Endometrial microvascular endothelial cells (primary cell): Measurements from ENCODE around the gene GPLD1. TPM values are rescaled to one million over a fixed set of nuclear protein-coding genes. Genes with fewer than 3 reads are reported as not detected.
"Not testable (repeated sequence)": the region's sequence is repeated elsewhere in the genome, so short reads cannot be mapped to it uniquely, and the experiment has no call there.

Experiments used
- in situ Hi-C: cut with HindIII; loops from 2 replicates; pipeline ENCODE4 v1.10.0; 2017; ENCODE audit warnings: low sequenced_read_pairs, low pct_unique_long_range_greater_than_20kb; ENCODE audit errors: inconsistent ontology term
- total RNA-seq: library from RNA; depleted of rRNA; stranded (reverse); fragments of >200 nt; gene quantifications from one replicate; pipeline ENCODE4 v1.2.3, GENCODE V29; 2015; ENCODE audit errors: inconsistent ontology term

GPLD1 gene, protein sequence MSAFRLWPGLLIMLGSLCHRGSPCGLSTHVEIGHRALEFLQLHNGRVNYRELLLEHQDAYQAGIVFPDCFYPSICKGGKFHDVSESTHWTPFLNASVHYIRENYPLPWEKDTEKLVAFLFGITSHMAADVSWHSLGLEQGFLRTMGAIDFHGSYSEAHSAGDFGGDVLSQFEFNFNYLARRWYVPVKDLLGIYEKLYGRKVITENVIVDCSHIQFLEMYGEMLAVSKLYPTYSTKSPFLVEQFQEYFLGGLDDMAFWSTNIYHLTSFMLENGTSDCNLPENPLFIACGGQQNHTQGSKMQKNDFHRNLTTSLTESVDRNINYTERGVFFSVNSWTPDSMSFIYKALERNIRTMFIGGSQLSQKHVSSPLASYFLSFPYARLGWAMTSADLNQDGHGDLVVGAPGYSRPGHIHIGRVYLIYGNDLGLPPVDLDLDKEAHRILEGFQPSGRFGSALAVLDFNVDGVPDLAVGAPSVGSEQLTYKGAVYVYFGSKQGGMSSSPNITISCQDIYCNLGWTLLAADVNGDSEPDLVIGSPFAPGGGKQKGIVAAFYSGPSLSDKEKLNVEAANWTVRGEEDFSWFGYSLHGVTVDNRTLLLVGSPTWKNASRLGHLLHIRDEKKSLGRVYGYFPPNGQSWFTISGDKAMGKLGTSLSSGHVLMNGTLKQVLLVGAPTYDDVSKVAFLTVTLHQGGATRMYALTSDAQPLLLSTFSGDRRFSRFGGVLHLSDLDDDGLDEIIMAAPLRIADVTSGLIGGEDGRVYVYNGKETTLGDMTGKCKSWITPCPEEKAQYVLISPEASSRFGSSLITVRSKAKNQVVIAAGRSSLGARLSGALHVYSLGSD
- total RNA-seq: not detected

DNA sequence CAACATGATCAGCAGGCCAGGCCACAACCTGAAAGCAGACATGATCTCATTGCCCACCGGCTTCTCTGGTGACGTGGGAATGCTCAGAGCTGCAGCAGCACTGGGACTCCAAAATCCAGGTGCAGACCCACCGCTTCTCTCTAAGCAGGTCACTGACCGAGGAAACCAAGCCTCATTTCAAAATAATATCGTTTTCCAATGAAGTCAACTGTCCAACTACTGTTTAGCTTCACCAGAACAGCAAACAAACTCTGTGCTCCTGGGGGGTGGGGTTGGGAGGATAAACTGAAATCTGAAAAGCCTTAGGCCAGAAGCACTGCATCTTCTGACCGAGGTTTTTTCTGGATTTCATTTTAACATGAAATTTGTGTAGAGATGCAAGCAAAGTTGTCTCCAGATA is at the start of gene GPLD1:
TSS of gene GPLD1 (minus strand) at position 109 of the 400 bp plus-strand sequence. CDS start at position 42, 67 bp downstream.
- in situ Hi-C loops: no loop called here

- in situ Hi-C loops: no loop called here
These were observed 48.5 kb upstream of the GPLD1 start for GRCh38 chr6:24537771-24538385.

GRCh38 chr6:24537082-24537699 is 47.8 kb upstream of the GPLD1 start:
- in situ Hi-C loops: no loop called here

DNA sequence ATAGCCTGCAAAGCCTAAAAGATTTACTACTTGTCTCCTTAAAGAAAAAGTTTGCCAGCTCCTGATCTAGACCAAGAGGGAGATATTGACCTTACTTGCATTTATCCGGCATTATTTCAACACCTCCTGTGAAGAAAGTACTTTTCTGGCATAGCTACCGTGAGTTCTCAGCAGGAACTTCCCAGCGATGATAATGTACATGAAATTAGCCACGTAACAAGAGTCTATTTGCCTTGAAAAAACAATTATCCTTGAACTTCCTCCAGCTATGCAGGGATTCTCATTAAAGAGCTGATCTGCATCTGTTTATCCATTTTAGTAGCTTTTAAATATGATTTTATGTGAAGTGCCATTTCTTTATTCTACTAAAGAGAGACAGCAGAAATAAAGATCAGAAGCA is 47.1 kb upstream of the GPLD1 start:
- in situ Hi-C loops: no loop called here

DNA sequence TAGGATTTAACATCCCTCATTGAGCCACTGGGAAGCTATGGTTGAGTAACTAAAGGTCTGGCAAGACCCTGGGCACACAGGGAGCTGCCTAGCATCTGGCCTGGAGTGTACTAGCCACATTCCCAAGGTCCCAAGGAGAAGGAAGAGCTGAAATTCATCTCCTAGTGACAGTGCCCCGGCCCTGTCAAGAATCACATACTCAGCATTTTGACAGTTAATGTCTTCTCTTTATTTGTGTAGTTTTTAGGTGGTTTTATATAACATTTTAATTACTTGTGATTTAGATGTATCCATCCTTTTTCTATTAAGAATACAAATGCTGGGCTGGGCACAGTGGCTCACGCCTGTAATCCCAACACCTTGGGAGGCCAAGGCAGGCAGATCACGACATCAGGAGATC is 45.8 kb upstream of the GPLD1 start:
- in situ Hi-C loops: no loop called here

DNA sequence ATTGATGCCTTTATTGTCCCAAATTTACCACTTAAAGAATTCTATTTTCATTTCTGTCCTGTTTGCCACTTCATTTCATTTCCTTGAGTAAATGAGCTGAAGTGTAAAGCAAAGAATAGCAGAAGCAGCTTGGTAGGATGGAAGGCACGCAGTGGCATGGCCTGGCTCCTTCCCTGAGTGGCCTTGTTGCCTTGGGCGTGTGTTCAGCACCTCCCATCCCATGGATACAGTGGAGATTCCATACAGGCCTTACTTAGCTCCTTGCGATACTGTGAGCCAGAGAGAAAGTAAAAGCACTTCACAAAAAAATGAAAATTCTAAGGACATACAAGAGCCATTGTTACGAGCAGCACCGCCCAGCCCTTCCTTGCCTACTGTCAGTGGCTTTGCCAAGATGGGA is 45.0 kb upstream of the GPLD1 start:
- in situ Hi-C loops: no loop called here

GRCh38 chr6:24529985-24530384 is 40.6 kb upstream of the GPLD1 start:
- in situ Hi-C loops: no loop called here

GRCh38 chr6:24524805-24525204 is 35.4 kb upstream of the GPLD1 start:
- in situ Hi-C loops: no loop called here

GRCh38 chr6:24524329-24524728 is 35.0 kb upstream of the GPLD1 start:
- in situ Hi-C loops: no loop called here

DNA sequence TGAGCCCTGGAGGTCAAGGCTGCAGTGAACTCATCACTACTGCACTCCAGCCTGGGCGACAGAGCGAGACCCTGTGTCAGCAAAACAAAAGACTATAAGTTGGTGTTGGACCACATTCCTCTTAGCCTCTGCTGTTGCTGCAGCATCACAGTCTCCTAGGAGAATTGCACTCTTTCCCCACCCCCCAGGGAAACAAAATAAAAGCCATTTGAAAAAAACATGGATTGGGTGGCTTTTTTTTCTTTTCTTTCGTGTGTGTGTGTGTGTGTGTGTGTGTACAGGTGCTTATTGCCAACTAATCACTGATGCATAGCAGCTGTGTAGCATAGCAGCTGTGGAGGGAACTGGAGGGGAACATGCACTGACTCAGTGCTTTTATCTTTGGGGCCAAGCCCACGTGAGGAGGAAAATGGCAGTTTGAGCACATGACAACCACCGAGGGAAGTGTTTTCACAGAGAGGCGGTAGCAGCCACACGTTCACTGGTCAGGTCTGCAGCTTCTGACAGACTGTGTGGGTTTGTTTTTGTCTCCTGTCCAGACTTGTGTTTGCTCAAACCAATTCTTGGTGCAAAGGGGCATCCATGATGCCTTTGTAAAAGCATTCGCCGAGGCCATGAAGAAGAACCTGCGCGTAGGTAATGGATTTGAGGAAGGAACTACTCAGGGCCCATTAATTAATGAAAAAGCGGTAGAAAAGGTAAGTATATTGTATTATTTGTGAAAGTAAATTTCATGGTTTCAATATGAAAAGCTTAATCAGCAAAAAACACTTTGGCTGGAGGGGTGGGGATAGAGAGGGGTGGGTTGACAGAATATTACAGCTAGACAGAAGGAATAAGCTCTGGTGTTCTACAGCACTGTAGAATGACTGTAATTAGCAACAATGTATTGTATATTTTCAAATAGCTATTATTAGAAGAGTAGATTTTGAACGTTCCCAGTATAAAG is 33.1 kb upstream of the GPLD1 start:
- in situ Hi-C loops: no loop called here

GRCh38 chr6:24520929-24521546 is 31.7 kb upstream of the GPLD1 start:
- in situ Hi-C loops: no loop called here

DNA sequence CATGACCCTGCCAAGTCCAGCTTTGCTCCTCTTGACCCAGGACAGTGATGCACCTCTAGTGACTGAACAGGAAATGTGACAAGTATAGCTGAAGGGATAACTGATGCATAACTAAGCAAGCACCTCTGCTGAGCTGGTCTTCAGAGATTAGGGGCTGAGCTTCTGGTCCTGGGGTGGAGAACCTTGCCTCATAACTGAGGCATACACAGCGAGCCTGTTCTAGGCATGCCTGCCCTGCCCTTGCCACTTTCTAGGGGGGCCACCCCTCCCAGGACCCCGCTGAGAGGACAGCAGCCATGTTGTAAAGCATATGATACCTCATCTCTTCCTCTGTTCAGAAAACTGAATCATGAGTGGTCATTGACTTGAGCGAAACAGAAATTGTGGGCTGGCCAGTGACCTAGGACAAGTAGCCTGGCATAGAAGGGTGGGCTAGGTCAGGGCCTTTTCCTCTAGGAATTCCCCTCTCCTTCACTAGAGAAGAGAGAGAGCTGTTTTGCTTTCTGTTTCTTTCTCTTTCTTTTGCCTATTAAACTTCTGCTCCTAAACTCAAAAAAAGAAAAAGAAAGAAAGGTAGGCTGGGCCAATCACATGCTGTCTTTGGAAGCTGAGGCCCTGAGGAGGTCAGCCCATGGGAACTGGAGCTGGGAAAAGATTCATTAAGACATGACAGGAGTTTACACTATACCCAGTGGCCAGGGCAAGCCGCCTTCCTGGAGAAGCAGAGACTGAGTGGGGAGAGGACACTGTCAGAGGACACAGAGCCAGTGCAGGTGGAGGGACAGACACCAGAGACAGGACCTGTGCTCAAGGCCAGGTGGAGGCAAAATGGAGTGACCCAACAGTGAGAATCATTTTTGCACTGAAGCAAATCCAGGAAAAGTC is 28.5 kb upstream of the GPLD1 start:
- in situ Hi-C loops: no loop called here

DNA sequence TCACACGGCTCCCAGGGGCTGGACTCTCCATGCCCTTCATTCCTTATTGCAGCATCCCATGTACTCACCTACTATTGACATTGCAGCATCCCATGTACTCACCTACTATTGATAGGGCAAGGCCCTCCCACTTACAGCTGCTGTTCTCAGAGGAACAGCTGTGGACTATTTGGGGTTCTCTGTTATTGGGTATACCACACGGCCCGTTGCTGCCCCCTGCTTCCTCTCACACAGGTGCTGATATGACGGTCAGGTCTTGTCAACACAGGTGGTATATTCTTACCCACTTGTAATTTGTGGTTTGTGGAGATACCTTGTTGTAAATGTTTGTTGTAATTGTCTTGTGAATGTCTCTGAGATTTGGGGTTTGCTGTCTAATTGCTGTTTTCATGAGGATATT is 24.2 kb upstream of the GPLD1 start:
- in situ Hi-C loops: no loop called here

- in situ Hi-C loops: not testable (repeated sequence)
These were observed 22.6 kb upstream of the GPLD1 start for GRCh38 chr6:24511976-24512375.

DNA sequence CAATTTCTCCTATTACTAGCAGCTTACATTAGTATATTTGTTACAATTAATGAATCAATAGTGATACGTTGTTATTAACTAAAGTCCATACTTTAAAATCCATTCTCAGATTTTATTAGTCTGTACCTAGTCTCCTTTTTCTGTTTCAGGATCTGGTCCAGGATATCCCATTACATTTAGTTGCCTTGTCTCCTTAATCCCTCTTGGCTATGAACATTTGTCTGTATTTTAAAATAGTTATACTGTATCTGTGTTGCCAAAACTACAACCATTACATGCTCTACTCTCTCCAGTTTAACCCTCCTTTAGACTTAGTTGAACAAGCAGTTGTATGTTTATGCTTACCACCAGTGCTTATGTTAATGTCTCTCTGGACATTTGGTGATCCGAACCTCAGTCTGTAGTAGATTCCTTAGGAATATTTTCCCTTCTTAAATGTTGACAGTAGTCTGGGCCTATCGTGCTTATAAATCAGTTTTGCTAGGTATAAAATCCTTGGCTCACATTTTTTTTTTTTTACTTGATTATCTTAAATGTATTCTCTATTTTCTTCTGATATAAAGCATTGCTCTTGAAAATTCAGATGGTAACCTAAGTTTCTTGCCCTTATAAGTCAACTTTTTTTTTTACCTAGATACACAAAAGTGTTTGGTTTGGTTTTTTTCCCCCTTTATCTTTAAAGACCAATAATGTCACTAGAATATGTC is 17.6 kb upstream of the GPLD1 start:
- in situ Hi-C loops: no loop called here
